ENCODE results near the gene AKT3. TPM values are rescaled to one million over a fixed set of nuclear protein-coding genes. Genes with fewer than 3 reads are reported as not detected.

Gene AKT3
- total and polyA plus RNA-seq, 2 of the 8 experiments (the other 6 are each of a cell fraction or from before 2014, with no cell fraction given), result 6.0 to 36.4 TPM

DNA sequence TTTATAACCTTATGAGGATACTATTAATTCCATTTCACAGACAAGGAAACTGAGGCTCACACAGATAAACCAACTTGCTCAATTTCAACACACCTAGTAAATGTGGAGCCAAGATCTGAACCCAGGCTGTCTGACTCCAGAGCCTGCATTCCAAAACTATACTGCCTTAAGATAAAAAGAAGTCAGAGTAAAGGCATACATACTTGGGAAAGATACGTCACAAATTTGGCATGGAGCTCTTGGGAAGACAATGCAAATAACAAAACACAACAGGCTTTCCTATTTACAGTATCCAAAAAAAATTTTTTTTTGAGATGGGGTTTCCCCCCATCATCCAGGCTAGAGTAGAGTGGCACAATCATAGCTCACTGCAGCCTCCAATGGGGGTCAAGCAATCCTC lies 5.9 kb downstream of the AKT3 start:
- H4K8ac ChIP-seq (ENCODE audit: extremely low read depth, insufficient read depth, low read length), result no peak overlapping the region
- peaks cover 0 to 57% of the 10 kb centered on the region in 2 experiments; a peak in 3 of 4 replicates for H3K79me2 ChIP-seq (ENCODE audit: control insufficient read depth in 1 of 2, insufficient read depth in 2 of 2, low read length in 2 of 2)
- no peak overlapping the region for H3K9ac ChIP-seq (replicated peaks in 1 of 4; ENCODE audit: extremely low read depth in 1 of 4, low read depth in 3 of 4, low read length in 3 of 4)
- WGBS, 2 experiments (ENCODE audit: extremely low coverage in 1 of 2, insufficient coverage in 1 of 2, insufficient read length in 1 of 2, insufficient replicate concordance in 2 of 2, low coverage in 1 of 2, low lambda C conversion rate in 2 of 2, missing lambda C conversion rate in 1 of 2), result 87% methylated on average over 1 of the region's 1 CpG; no CpG with 5 or more reads in 1 of the 2 experiments
- H2BK5ac ChIP-seq (ENCODE audit: low read depth, low read length), result no peak overlapping the region
- H2BK12ac ChIP-seq (ENCODE audit: low read depth, low read length), result no peak overlapping the region
- no peaks in the 10 kb centered on the region for H4K20me1 ChIP-seq (replicated peaks in 1 of 2; ENCODE audit: control insufficient read depth in 1 of 2, insufficient read depth in 2 of 2, low read length in 2 of 2)
- no peak overlapping the region for H3K56ac ChIP-seq (replicated peaks; ENCODE audit: insufficient read length, low read depth, low read length)
- no peak for TF ChIP-seq CBX8 (IDR thresholded peaks at IDR 0.05; ENCODE audit: borderline replicate concordance, low read depth, low read length)
- TF ChIP-seq RAD21 (IDR thresholded peaks at IDR 0.05 in 1 of 2, conservative IDR thresholded peaks at IDR 0.05 in 1 of 2; ENCODE audit: low read depth in 2 of 2, low read length in 2 of 2), result no peak
- TF ChIP-seq ZNF274 (IDR thresholded peaks at IDR 0.05; ENCODE audit: borderline replicate concordance, extremely low read depth, low read length), result no peak
- no peak for TF ChIP-seq MAFK (IDR thresholded peaks at IDR 0.05; ENCODE audit: low read depth, low read length)
- no peak for TF ChIP-seq SIN3A (conservative IDR thresholded peaks at IDR 0.05 in 1 of 2, IDR thresholded peaks at IDR 0.05 in 1 of 2; ENCODE audit: low read depth in 1 of 2, low read length in 2 of 2)
- TF ChIP-seq BRCA1 (IDR thresholded peaks at IDR 0.05; ENCODE audit: low read depth, low read length), result no peak
- H2AFZ ChIP-seq (ENCODE audit: low read length), result no peak overlapping the region
- no peaks in the 10 kb centered on the region for H3K27me3 ChIP-seq (replicated peaks in 1 of 4; ENCODE audit: control insufficient read depth in 3 of 4, extremely low read depth in 1 of 4, insufficient read depth in 3 of 4, low read length in 3 of 4)
- no peak overlapping the region for H3K4me2 ChIP-seq (ENCODE audit: insufficient read depth in 1 of 2, low read depth in 2 of 2, low read length in 2 of 2)
- H3K23me2 ChIP-seq (ENCODE audit: low read depth, low read length), result peaks cover 2% of the 10 kb centered on the region; the same call in 1 of the 2 replicates
- POLR2A ChIA-PET (ENCODE audit: partially characterized antibody), result no interaction called here
- H2BK15ac ChIP-seq (ENCODE audit: low read length), result no peak overlapping the region
- no peak overlapping the region for H2AK5ac ChIP-seq (ENCODE audit: low read depth, low read length)
- no peak overlapping the region for H4K5ac ChIP-seq (ENCODE audit: insufficient read length, low read depth, low read length)
- CTCF ChIA-PET (ENCODE audit: partially characterized antibody), result no interaction called here
- no peak overlapping the region for H3K18ac ChIP-seq (ENCODE audit: extremely low read depth, low read length)
- H4K91ac ChIP-seq (replicated peaks; ENCODE audit: insufficient read length, low read length), result no peak overlapping the region
- no peak overlapping the region for H3K23ac ChIP-seq (ENCODE audit: insufficient read length)
- no peak overlapping the region for H2BK20ac ChIP-seq (ENCODE audit: low read length)
- FAIRE-seq, result no peak
- no peak overlapping the region for H2BK120ac ChIP-seq (replicated peaks; ENCODE audit: low read depth, low read length)
- no peak for DNase-seq (ENCODE audit: low read depth in 1 of 2, low spot score in 2 of 2)
- no peaks in the 10 kb centered on the region for H3K79me1 ChIP-seq (ENCODE audit: low read depth, low read length)
- H3K9me3 ChIP-seq (ENCODE audit: insufficient read depth in 2 of 2, low read depth in 1 of 2, low read length in 1 of 2), result no peaks in the 10 kb centered on the region
- H3K4me1 ChIP-seq (replicated peaks in 1 of 4; ENCODE audit: control insufficient read depth in 3 of 4, insufficient read depth in 4 of 4, low read length in 3 of 4), result peaks cover 0 to 3% (median 0%) of the 10 kb centered on the region in 4 experiments; a peak in 2 of 7 replicates
- no peak overlapping the region for H3K14ac ChIP-seq (ENCODE audit: insufficient read length)
- H3K4ac ChIP-seq (replicated peaks; ENCODE audit: insufficient read length, low read depth, low read length), result no peak overlapping the region
- no peak overlapping the region for H3K4me3 ChIP-seq (ENCODE audit: extremely low read depth in 1 of 4, insufficient read depth in 2 of 4, low read depth in 3 of 4, low read length in 4 of 4)
- no peaks in the 10 kb centered on the region; a peak in 1 of 8 replicates for H3K36me3 ChIP-seq (ENCODE audit: control insufficient read depth in 2 of 4, insufficient read depth in 4 of 4, low read length in 3 of 4)
- no peak overlapping the region for H3K27ac ChIP-seq (ENCODE audit: low read depth, low read length)

Measured in H1 (cell line).